Measurements from ENCODE around the gene PER3.

Gene PER3

DNA sequence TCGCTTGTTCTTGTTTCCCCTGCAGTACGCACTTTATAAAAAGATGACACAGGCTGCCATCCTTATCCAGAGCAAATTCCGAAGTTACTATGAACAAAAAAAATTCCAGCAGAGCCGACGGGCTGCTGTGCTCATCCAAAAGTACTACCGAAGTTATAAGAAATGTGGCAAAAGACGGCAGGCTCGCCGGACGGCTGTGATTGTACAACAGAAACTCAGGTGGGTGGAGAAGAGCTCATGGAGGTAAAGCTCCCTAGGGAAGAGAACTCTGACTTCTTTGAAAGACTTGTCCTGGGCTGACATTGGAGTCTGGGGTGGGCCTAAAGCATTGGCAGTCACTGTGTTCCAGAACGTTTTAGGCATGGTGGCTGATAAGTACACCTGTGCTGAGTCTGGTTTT lies 32.9 kb upstream of the PER3 start:
- TF ChIP-seq, protein P1, sequence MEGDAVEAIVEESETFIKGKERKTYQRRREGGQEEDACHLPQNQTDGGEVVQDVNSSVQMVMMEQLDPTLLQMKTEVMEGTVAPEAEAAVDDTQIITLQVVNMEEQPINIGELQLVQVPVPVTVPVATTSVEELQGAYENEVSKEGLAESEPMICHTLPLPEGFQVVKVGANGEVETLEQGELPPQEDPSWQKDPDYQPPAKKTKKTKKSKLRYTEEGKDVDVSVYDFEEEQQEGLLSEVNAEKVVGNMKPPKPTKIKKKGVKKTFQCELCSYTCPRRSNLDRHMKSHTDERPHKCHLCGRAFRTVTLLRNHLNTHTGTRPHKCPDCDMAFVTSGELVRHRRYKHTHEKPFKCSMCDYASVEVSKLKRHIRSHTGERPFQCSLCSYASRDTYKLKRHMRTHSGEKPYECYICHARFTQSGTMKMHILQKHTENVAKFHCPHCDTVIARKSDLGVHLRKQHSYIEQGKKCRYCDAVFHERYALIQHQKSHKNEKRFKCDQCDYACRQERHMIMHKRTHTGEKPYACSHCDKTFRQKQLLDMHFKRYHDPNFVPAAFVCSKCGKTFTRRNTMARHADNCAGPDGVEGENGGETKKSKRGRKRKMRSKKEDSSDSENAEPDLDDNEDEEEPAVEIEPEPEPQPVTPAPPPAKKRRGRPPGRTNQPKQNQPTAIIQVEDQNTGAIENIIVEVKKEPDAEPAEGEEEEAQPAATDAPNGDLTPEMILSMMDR (IDR thresholded peaks at IDR 0.05) = no peak
- no peak overlapping the region for H3K27ac ChIP-seq
- no peak for DNase-seq (ENCODE audit: low spot score)
- H3K4me3 ChIP-seq = no peak overlapping the region

DNA sequence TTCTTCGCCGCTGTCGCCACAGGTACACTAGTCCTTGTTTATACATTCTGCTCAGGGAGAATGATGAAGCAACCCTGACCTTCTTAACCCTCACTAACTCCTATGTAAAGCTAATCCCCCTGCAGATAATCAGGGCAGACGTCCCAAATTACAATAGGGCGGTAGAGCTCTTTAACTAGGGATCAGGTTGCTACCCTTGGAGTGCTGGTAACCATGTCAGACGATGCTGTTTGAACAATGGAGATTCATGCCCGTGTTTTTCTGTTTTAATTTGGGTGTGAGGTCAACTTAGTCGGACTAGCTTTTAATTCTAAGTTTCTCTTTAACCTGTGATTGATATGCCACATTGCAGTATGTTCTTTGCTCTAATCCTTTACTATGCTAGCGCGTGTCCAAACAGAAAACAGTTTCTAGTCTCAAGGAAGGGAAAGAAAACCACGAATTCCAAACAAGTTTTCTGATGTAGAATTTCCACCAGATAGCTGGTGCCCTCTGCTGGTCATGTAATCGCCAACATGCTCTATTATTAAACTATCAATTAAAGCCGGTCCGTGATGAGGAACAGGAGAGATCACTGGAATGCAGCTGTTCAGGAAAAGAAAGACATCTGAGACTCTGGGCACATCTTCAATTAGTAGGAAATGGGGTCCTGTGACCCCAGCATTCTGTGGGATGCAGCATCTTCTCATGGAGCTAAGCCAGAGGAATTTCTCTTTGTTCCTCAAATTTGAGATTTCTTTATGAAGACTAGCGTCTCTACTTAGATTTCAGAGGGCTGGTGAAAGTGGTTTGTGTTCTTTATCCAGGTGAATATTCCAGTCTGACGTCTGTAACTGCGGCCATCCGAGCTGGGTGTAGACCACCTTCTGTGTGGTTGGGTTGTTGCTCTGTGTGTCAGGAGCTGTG lies 31.3 kb upstream of the PER3 start:
- TF ChIP-seq, protein P1 (IDR thresholded peaks at IDR 0.05) = peak; percentile 54
- Histone ChIP-seq H3K27ac (no peak overlapping the region), H3K4me3 (peak overlapping the region; percentile 53)
- DNase-seq (ENCODE audit: low spot score) = no peak

DNA sequence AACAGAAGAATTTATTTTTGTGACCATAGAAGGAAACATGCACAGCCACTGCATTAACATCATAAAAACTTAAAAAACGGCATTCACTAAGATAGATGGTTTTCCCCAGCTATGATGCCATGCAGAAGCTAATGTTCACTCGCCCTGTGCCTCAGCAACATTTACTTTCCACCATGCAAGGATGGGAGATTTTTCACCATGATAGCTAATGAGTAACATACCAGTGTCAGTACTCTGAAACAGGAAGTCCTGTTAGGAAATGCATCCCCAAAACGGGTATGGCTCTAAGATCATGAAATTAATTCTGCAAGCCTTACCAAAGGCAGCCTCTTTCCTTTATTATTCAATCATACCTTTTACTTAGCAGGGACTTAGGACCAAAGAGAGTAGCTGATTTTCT lies 30.4 kb upstream of the PER3 start:
- no peak overlapping the region for H3K27ac ChIP-seq
- TF ChIP-seq, protein P1 (IDR thresholded peaks at IDR 0.05) = no peak

DNA sequence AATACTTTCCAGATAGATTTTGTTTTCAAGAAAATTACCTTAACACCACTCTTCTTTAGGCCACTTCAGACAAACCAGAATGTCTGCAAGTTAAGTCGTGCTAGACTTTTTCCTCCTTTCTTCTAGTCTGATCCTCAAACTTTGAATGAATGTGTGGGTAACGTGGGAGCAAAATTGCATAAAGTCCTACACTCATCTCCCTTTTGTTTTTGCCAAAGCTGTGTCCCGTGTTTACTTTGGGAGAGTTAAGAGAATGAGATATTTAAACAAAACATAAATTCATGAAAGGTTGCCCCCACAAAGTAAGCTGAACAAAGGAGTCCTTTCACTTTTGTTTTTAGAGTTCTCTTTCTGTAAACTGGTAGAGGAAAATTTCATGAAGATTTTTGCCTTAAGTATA lies 29.9 kb upstream of the PER3 start:
- DNase-seq (ENCODE audit: low spot score) = no peak
- H3K4me3 ChIP-seq = no peak overlapping the region
- H3K27ac ChIP-seq = no peak overlapping the region
- TF ChIP-seq, protein P1 (IDR thresholded peaks at IDR 0.05) = no peak

More for the DNA sequence above, 30.4 kb upstream of the PER3 start:
- no peak overlapping the region for H3K4me3 ChIP-seq
- no peak for DNase-seq (ENCODE audit: low spot score)

DNA sequence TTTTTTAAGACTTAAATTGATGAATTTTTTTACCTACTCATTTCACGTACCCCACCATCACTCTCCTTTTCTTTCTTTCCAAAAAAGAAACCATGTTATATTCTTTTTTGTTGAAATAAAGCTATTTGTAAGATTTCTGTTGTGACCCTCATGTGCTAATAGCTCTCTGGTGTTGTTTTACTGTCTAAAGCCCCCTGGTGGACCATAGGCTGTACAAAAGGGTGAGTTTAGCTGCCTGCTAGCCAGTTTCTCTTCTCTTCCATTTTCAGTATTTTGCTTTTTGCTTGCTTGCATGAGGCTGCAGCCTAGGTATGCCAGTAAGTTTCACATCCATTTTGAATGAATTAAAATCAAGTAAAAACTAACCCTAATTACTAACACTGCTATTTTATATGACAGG lies 28.6 kb upstream of the PER3 start:
- TF ChIP-seq, protein P1 (IDR thresholded peaks at IDR 0.05) = no peak
- Histone ChIP-seq H3K27ac (no peak overlapping the region), H3K4me3 (no peak overlapping the region)
- no peak for DNase-seq (ENCODE audit: low spot score)

DNA sequence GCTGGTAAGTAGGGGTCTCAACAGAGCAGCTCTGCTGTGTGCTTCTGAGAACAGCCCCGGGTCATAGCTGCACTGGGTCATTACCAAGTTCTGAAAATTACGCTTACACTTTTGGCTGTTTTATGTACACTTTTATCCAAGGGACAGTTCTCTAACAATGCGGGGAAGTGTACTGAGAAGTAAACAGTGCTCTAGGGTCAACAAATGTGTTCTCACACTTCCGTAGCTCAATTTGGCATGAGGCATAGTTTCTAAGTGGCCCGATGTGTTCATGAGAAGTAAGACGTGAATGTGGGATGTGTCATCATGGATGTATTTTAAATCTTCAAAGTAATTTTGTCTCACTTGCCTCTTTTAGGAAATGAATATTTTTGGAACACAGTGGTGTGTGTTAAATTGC lies 23.8 kb upstream of the PER3 start:
- no peak for DNase-seq (ENCODE audit: low spot score)
- Histone ChIP-seq H3K27ac (no peak overlapping the region), H3K4me3 (no peak overlapping the region)
- TF ChIP-seq, protein P1 (IDR thresholded peaks at IDR 0.05) = no peak

DNA sequence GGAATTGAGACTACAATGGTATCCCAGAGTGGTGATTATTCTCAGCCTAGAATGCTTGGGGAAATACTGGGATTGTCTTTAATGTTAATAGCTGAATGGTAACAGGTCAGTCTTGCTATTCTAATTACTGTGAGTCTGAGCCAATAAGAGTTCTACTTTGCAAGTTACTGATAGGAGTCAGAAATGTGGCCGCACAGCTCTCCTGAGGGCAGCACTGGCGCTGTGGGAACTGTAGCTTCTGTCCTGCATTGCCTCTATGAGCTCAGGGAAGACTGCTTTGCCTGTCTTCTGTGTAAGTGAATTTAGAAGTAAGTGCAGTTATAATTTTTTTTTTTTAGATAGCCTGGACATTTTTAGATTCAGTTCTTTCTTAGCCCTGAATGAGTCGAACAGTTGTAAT lies 23.0 kb upstream of the PER3 start:
- TF ChIP-seq, protein P1 (IDR thresholded peaks at IDR 0.05) = no peak
- Histone ChIP-seq H3K4me3 (no peak overlapping the region), H3K27ac (no peak overlapping the region)
- no peak for DNase-seq (ENCODE audit: low spot score)
